Dedifferentiated amniotic fluid mesenchymal stem cell (primary cell): ENCODE results near the gene ZDHHC19.
"Not testable (repeated sequence)": the region's sequence is repeated elsewhere in the genome, so short reads cannot be mapped to it uniquely, and the experiment has no call there.

Experiments used
- DNase-seq: peaks from one replicate; pipeline ENCODE4 v3.0.0-alpha.2; 2016; ENCODE audit errors: extremely low spot score

The ZDHHC19 gene, protein sequence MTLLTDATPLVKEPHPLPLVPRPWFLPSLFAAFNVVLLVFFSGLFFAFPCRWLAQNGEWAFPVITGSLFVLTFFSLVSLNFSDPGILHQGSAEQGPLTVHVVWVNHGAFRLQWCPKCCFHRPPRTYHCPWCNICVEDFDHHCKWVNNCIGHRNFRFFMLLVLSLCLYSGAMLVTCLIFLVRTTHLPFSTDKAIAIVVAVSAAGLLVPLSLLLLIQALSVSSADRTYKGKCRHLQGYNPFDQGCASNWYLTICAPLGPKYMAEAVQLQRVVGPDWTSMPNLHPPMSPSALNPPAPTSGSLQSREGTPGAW

DNA sequence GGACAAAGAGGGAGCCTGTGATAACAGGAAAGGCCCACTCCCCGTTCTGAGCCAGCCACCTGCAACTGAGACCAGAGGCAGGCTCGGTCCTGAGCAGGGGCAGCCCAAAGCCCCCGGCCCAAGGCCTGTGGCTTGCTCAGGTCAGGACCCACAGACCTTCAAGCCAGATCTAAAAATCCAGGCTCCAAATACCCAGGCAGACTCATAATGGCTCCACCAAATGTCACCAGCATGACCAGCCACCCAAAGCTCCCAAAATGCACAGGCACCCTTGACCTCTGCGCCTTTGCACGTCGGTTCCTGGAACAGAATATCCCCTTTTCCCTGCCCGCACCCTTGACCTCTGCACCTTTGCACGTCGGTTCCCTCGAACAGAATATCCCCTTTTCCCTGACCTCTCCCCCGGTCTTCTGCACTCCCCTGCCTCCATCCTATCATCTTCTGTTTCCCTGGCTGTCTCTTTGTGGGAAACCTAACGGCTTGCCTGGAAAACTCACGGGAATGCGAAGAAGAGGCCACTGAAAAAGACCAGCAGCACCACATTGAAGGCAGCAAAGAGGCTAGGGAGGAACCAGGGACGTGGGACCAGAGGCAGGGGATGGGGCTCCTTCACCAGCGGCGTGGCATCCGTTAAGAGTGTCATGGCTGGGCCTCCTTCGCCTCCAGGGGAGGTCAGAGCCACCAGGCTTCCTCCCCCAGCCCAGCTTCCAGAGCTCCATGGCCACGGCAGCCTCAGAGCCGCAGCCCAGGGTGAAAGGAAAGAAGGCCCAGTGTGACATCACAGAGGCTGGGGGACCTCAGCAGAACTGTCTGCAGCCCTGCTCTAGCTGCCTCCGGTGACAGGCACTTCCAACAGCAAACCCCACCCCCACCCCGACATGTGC lies at the start of gene ZDHHC19:
TSS of gene ZDHHC19 (minus strand) at position 728 of the 884 bp plus-strand sequence. CDS start at position 643, 85 bp downstream.
- DNase-seq: no peak

DNA sequence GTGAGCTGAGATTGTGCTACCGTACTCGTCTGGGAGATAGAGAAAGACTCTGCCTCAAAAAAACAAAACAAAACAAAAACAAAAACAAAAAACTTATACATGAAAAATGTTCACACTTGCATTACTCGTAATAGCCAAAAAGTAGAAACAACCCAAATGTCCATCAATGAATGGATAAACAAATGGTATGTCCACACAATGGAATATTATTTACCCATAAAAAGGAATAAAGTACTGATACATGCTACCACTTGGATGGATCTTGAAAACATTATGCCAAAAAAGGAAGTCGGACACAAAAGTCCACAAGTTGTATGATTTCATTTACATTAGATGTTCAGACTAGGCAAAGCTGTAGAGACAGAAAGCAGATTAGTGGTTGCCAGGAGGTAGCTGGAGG lies 49.6 kb upstream of the ZDHHC19 start:
- DNase-seq: no peak

DNA sequence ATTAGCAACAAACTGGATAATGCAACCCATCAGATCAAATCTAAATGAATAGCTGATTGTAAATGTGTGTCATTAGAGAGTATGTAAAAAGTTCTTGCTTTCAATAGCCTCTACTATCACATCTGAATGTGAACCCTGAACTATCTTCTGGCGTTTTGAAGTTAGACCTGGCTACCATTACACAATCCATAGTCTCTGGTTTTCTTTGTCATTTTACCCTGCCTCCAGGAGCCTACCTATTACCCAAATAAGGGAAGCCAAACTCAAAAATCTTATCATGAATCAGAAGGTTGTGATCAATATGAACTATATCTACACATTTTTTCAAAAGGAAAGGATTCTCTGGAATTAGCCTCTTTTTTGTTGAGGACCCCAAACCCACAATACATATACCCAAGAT lies 44.6 kb upstream of the ZDHHC19 start:
- no peak for DNase-seq

DNA sequence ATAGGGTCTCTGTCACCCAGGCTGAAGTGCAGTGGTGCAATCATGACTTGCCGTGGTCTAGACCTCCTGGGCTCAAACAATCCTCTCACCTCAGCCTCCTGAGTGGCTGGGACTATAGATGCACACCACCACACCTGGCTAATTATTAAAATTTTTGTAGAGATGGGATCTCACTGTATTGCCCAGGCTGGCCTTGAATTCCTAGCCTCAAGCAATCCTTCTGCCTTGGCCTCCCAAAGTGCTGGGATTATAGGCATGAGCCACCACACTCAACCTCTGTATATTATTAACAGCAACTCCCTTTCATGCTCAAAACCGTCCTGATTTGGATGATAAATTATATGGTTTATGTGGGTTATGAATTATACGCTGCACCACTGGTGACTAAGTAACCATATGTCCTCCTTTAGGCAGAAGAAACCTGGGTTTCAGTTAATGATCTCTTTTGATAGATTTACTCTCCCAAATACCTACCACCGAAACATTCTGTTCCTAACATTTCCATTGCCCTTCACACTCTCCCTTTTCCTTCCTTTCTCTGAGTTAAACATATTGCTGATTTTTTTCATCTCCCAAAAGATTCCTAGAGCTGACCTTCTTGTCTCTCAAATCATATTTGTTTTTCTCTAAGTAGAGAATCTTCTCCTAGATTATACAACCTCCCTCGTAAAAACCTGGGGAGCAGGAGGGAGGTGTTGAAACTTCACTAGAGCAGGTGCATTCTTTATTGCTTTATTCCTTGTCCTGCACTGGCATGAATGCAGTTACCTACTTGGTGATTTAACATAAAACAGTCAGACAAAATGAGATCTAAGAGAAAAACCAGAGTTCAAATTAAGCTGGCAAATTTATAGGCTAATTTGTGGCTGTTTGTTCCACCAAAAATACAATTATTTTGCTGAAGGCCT lies 43.4 kb upstream of the ZDHHC19 start:
- DNase-seq: no peak

DNA sequence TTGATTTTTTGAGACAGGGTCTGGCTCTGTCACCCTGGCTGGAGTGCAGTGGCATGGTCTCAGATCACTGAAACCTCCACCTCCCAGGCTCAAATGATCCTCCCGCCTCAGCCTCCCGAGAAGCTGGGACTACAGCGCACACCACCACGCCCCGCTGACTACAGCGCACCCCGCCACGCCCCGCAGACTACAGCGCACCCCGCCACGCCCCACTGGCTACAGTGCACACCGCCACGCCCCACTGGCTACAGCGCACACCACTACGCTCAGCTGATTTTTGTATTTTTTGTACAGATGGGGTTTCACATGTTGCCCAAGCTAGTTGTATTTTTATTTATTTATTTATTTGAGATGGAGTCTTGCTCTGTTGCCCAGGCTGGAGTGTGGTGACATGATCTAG lies 40.7 kb upstream of the ZDHHC19 start:
- no peak for DNase-seq

DNA sequence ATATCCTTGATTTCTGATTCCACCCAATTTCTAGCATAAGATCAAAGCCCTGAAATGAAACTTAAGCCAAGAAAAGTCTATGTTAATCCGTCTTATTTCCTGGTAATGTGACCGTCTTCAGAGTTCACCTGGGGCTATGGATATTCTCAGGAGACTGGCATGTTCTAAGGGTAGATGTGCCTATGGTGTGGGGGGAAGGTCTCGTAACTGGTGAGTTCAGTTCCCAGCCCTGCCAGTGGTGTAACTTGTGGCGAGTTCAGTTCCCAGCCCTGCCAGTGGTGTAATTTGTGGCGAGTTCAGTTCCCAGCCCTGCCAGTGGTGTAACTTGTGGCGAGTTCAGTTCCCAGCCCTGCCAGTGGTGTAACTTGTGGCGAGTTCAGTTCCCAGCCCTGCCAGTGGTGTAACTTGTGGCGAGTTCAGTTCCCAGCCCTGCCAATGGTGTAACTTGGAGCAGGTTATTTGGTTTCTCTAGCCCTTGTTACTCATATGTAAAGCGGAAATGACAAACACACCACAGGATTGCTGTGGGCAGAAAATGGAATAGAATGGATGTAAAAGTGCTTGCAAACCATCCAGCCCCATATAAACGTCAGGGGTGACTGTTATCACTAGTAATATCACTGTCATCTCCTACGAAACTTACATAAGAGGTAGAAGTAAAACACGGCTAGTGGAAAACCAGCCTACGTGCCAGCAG lies 35.6 kb upstream of the ZDHHC19 start:
- DNase-seq: no peak

DNA sequence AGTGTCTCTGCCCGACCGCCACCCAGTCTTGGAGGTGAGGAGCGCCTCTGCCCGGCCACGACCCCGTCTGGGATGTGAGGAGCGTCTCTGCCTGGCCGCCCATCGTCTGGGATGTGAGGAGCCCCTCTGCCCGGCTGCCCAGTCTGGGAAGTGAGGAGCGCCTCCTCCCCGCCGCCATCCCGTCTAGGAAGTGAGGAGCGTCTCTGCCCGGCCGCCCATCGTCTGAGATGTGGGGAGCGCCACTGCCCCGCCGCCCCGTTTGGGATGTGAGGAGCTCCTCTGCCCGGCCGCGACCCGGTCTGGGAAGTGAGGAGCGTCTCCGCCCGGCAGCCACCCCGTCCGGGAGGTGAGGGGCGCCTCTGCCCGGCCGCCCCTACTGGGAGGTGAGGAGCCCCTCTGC lies 33.0 kb upstream of the ZDHHC19 start:
- DNase-seq: not testable (repeated sequence)

DNA sequence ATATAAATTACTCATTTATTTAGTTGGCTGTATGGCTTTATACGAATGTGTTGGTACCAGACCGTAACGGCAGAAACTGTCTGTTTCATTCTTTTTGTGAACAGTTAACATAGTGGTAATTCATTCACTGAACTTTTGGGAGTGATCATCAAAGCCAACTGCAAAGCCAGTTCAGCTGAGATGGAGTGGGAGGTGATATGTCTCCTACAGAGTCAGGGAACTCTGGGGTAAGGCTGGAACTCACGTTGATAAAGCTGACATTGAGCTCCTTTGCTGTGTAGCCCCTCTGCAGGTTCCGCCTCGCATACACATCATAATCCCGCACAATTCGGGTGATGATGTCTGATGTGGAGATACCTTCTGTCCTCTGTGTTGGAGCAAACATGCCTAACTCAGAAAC lies 30.5 kb upstream of the ZDHHC19 start:
- no peak for DNase-seq

DNA sequence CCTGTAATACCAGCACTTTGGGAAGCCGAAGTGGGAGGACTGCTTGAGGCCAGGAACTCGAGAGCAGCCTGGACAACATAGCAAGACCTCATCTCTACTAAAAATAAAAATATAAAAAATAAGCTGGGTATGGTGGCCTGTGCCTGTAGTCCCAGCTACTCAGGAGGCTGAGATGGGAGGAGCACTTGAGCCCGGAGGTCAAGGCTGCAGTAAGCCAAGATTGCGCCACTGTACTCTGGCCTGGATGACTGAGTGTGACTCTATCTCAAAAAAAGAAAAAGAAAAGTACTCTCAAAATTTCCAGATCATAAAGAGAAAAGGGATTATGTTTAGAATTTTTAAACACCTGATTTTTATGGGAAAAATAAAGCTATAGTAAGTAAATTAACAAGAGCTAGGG lies 29.2 kb upstream of the ZDHHC19 start:
- DNase-seq: no peak

DNA sequence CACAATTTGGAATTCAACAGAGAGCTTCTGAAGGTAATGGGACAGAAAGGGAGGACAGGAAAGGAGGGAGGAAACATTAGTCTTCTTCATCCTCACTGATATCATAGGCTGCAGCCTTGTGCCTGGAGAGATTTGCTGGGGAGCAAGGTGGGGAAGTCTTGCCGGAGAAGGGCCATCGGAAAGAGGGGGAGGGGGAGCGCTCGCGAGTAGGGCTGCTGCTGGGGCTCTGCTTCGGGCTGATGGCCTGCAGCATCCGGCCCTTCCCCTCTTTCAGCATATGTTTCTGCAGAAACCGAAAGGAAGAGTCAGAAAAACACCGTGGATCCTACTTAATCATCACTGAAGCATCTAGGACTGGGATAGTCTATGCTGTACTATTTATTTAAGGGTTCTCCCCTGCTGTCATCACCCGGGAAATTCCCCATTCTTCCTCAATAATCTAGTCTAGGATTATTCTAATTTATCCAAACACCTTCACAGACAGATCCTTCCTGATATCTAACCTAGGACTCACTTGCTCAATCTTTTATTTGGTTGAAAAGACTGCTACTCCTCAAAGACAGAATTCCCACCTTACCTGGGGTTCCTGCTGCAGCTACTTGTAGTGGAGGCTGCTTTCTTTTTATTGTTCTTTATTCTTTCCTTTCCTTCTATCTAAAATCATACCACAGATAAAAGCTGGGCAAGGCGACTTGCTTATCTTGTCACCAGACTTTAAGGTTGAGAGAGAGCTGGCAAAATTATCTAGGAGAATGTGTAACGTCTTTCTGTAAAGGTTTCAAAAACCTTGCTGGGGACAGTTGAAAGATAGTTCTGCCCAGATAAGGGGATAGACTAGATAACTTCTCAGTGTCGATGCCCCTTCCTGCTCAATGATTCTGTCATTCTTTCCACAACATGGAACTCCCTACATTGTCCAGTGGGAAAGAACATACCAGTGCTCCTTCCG lies 27.7 kb upstream of the ZDHHC19 start:
- no peak for DNase-seq

DNA sequence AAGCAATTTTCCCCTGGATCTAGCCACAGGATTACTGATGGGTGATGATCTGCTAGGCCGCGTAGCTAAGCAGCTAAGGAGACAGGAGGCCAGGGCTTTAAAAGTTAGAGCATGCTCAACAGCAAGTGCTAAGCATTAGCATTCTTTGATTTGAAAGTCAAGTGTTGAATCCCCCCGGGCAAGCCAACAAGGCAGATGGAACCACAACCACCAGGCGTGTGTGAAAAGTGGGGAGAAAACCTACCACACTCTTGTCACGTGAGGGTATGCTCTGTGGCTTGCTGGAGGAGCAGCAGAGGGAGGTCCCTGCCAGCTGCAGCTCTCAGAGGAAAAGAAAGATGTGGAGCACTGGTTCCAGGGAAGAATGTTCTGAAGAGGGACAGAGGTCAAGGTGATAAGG lies 26.0 kb upstream of the ZDHHC19 start:
- DNase-seq: no peak

DNA sequence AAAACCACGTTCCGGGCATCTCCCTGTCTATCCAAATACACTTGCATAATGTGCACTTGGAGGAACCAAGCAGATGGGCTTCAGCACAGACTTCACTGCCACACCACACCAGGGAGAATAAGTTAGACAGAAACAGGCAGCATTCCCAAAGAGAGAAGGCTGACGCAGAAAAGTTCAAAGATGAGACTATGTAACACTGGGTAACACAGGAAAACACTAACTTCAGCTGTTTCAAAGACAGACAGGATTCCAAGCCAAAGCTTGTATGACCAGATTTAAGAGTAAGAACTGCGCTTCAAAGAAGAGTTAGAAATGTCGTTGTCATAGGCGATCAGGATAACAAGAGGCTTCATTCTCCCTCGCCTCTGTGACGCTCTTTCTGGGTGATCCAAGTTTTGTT lies 25.0 kb upstream of the ZDHHC19 start:
- no peak for DNase-seq

DNA sequence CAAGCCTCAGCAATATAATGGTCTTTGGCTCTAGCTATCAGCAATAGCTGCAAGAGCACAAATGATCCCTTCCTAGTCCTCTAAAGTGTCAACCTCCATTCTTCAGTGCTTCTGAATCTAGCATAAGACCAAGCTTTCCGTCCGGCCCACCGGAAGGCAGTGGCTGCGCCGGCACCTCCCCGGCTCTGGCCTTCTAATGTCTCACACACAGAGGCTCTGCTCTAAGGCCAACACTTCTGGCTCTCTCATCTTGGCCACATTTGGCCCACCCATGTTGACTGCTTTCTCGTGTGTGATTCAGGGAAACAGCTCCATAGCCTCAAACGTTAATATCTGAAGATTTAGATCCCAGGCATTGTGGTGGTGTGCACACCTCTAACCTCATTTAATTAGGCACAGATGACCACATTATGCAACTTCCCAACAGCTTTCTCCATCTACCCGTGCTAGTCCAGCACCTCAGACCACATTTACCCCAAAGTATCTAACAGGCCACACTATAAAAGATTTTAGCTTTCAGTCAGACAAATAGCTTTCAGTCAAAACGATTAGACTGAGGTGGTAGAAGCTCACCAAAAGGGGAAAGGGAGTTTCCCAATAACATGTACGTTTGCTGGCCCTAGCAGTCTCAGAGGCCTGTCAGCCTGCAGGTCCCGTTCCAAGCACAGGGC lies 24.4 kb upstream of the ZDHHC19 start:
- no peak for DNase-seq

DNA sequence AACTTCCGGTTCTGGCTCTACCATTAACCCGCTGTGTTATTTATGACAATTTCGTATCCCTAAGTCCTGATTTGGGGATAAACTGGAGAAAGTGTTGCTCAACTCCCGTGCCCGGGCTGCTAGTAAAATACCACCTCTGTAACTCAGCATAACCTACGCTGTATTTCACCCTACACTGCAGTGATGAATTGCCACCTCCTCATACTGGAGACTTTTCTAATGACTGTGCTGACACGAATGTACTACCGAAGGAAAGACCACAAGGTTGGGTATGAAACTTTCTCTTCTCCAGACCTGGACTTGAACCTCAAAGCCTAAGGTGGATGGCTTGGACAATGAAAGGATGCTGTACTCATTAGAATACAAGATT lies 21.7 kb upstream of the ZDHHC19 start:
- no peak for DNase-seq

DNA sequence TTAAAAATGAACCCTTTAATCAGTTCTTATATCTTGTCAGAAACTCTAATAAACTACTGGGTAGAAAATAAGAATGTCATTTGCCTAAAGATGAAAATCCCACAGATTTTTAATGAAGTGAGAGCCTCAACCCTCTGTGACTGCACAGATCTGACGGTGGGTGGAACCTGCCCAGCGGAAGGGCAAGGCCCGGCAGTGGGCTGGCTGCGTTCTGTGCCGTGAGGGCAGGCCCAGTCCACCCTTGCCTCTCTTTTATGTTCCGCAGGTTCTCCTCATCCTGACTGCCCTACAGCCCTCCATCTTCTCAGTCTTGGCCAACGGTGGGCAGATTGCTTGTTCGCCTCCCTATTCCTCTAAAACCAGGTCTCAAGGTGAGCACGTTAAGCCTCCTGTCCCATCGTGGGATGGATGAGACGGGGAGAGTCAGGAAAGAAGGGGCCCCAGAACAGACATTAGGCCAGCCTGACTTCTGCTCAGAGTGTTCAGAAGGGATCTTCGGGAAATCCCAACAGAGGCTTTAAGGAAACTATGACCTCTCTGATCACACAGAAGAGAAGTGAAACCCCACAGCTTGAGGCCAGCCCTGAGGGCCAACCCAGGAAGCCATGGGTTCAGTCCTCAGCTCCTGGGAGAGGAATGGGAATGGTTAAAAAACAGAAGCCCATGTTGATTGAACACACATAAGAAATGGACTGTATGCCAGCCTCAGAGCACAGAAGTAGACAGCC lies 21.1 kb upstream of the ZDHHC19 start:
- no peak for DNase-seq

DNA sequence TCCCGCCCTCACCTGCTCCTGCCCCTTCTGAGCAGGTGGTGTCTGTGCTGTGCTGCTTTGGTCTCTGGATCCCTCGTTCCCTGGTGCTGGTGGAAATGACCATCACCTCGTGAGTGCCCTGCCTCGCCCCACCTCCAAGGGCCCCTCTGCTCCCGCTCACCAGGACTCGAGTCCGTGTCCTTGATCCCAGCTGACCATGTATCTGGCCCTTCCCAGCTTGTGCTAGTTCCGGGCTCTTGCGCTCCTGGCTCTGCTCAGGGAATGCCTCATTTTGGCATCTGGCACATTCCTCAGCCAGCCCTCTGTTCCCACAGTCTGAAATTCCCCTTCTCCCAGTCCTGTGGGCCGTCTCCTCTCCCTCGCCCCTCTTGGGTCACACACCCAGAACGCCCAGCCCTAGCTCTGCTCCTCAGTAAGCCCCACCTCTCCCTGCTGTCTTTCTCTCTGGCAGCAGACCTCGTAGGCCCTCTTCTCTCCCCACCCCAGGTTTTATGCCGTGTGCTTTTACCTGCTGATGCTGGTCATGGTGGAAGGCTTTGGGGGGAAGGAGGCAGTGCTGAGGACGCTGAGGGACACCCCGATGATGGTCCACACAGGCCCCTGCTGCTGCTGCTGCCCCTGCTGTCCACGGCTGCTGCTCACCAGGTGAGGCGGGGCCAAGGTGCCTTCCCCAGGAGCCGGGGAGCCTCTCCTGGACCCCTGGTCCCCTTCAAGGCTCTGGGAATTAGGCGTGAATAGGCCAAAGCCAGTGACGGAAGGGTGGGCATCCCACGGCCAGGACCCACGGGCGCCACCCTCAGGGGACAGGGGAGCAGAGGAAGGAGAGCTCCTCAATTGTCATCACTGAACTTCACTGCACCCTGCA lies 16.7 kb upstream of the ZDHHC19 start:
- peak; percentile 15 for DNase-seq

DNA sequence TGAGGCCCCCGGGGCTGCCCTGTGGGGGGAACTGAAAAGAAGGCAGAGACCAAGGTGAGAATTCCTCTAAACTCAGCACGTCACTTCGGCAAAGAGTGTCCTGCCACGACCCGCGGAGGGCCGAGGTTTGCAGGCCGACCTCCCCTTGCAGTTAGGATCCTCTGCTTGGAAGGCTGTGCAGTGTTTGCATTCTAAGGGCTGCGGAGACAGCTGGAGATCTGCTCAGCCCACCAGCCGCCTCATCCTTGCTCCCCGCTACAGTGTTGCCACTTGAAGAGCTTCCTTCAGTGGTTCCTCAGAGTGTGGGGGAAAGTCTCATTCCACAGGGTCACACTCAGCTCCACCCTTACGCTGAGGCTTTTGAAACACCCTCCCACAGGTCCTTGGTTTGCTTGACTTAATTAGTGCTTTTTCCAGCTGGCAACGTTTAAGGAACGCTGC lies 15.9 kb upstream of the ZDHHC19 start:
- no peak for DNase-seq

DNA sequence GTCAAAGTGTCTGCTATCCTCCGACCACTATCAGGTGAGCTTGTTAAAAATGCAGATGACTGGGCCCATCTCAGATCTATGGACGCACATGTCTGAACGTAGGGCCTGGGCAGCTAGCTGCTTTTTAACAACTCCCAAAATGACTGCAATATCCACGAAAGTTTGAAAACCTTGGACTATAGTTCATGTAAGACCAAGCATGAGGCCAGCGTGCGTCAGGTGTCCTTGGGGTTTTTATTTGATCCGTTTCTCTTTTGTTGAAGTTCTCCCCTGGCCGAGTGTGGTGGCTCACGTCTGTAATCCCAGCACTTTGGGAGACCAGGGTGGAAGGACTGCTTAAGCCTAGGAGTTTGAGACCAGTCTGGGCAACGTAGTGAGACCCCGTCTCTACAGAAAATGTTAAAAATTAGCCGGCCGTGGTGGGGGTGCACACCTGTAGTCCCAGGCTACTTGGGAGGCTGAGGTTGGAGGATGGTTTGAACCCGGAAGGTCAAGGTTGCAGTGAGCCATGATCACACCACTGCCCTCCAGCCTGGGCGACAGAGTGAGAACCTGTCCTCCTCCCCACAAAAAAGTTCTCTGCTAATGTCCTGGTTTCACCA lies 14.7 kb upstream of the ZDHHC19 start:
- no peak for DNase-seq
